HG02981 (cell line): ENCODE measurements around the gene ACAA2.
"Not testable (repeated sequence)": the region's sequence is repeated elsewhere in the genome, so short reads cannot be mapped to it uniquely, and the experiment has no call there.

Source experiments
- ATAC-seq: cut with Tn5 transposase; IDR thresholded peaks from one replicate; pipeline ENCODE4 v1.9.1; 2021; ENCODE audit warnings: mild to moderate bottlenecking, moderate library complexity; ENCODE audit not compliant: unreplicated experiment

Gene ACAA2

DNA sequence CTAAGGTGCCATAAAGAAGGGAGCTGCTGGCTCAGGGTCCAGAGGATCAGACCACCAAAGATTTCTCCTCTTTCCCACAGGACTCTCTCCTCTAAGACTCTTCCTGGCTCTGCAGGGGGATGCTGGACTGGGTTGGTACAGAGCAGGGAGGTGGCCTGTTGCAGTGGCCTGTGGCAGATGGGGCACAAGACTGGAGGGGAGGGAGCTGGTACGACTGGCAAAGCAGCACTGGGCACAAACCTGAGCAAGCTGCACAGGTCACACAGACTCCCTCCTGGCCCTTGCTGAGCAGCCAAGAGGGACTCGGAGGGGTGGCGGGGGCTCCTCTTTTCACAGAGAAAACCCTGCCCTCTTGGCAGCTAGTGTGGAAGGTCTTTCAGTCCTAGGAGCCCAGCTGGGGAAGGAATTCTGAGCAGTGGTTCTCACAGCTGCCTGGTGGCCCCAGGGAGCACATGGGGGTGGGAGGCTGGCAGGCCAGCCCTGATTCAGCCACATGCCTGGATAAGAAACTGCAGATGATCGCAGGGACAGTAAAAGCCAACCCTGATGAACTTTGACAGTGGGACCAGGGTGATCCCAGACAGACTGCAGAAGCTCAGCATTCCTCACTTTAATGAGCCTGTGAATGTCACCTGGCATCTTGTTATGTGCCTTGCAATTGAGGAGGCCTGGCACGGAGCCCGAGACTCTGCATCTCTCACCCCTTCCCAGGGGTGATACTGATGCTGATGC, 32.5 kb upstream of the ACAA2 start:
- ATAC-seq = no peak

DNA sequence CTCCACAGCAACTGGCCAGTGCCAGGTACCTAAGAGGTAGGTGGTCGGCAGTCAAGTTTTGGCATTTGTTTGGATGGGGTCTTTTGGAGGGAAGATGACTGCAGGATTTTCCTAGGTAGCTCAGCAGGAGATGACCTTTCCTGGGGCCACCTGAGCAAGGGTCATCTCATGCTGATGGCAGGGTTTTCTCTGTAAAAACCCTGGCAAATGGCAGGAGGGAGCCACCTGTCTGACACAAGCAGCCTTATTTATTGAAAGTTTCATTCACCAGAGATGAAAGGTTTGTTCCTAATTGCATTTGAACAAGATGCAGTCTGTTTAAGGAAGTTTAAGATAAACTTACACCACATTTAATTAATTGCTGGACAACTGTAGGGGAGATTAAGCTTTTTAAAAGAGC, 31.6 kb upstream of the ACAA2 start:
- ATAC-seq = no peak

DNA sequence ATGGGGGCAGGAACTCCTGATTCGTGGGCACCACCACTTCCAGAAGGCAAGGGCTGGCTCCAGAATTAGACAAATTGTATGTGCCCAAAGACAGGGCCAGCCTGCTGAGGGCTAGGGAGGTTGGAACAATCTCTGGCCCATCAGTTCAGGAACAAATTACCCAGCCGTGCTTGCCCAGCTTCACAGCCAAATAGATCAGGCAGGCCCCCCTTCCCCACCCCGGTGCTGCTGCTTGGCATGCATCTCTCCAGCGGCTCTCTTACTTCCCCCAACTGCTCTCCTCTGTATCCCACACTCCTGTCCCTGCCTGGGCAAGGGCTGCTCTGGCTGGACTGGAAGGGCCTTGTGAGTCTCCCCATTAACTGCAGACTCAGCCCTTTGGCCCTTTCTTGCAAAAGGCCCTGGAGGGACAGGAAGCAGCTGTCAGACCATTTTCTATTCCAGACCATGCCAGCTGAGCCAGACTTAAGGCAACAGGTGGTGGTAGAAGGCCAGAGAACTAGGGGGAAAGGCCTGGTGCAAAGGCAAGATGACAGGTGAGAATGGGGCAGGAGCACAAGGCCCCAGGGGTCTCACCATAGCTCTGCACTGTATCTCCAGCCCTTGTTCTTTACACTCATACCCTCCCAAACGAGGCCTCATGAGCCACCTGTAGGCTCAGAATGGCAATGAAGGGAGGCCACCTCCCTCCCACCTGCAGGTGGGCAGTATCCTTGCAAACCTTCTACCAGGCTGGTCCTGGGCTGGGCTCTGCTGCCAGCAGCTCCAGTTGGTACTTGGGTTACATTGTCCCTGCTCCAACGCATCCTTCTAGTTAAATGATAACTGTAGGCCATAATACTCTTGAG, 30.7 kb upstream of the ACAA2 start:
- ATAC-seq = no peak

DNA sequence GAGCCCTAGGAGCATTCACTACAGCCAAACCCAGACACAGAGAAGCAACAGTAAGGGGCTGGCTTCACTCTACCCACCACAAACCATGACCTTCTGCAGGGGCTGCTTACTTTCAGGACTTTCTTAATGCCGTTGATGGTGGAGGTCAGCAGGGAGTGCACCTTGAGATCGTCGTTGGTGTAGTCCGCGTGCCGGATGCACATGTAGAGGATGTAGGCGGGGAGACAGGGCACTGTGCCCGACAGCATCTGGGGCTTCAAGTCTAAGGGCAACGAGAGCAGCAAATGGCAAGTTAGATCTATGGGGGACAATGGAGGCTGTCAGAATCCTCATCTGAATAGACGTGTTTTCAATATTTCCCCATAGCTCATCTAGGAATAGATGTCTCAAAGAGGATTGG, 29.8 kb upstream of the ACAA2 start:
- ATAC-seq = no peak

DNA sequence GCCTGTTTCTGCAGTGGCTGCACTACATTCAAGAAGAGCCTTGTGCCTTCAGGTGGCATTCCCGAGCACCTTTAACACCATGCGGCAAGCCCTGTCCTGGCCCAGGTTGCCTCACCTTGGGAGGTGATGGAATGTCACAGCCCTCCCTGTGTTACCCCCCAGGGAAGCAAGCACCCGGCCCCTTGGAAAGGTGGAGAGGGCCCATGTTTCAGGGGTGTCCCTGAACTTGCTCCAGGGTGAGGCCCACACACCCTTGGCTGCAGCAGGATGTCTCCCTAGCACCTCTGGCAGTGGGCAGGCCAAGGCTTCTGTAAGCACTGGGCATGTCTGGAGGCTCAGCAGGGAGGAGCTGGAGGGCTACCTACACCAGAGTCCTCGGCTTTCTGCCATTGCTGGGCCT, 29.3 kb upstream of the ACAA2 start:
- no peak for ATAC-seq

DNA sequence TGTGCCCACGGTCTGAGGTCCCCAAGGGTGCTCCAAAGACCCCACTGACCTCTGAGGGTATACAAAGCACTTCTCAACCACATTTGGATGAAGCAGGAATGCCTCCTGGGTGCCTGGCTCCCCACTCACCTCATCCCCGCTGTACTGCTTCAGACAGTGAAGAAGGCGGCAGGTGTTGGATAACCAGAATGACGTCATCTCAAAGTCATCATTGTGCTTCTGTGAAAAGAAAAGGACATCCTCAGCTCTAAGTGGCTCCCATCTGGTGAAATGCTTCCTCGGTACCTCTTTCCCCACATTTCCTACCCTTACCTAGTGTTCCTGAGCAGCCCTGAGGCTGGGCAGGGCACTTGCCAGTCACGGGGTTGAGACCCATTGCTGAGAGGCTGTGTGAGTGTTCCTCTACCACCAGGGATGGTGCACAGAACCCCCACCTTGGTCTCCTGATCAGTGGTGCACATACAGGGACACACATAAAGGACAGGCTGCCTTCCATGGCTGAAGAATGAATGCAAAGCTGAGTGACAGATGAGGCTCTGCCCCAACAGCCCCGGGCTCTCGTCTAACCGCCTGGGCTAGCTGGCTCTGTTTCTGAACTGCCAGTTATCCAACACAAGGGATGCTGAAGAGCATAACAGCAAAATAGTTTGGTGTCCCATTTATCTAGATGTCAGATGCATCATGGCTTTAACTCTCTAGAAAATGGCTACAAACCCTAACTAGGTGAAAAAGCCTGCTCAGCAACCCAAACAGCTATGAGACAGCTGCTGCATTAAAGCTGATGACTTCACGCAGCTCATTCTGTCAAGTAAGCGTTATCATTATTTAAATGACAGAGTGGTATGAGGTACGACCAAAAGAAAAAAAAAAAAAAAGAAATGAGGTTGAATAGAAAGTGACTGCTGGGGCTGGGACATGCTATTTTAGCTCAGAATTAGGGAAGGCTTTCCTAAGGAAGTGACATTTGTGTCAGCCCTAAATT, 28.2 kb upstream of the ACAA2 start:
- no peak for ATAC-seq

DNA sequence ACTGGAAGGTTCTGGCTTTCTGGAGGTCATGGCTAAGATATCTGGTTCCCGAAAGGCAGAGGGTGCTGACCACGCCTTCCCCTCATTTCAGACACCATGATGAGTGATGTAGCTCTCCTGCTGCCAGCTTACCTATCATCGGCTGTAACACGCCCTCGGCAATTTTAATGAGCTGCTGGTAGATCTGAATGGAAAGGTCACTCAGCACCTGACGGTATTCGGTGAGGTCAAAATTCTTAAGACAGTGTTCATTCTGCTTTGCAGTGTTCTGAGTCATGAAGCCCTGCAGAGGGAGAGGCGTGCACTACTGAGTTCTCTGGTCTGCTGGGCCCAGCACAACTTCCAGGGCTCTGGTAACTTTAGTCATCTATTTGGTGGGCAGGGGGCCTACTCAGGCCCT, 25.7 kb upstream of the ACAA2 start:
- ATAC-seq = no peak

DNA sequence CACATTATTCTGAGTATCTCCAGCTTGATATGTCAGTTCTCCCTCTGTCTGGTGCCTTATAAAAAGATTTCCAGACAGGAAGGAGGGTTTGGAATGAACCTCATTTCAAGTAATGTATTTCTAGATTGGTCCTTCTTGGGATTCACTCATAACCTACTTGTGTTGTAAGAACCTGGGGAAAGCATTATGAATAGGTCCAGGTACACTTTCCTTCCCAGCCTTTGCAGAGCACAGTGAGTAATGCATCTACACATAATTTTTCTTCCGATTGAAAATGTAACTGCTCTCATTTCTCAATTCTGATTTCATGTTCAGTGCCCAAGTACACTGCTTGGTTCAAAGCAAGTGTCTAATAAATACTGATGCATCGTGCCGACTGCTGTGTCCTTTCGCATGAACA, 25.0 kb upstream of the ACAA2 start:
- no peak for ATAC-seq

DNA sequence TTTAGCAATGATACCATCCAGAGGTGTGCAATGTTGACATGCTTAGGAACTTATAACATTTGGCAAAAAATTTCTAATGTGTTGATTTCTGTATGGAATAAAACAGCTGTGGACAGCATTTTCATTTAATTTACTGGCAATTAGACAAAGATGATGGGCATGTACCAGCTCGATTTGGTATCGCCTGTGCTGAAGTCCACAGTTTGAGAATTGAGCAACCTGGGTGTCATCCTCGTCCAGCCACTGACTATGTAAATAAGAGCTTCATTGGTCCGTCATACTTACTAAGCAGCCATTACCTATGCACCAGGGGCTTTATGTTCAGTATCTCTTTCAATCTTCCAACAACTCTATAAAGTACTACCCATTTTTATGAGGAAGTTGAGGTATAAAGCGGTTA, 24.6 kb upstream of the ACAA2 start:
- ATAC-seq = no peak

DNA sequence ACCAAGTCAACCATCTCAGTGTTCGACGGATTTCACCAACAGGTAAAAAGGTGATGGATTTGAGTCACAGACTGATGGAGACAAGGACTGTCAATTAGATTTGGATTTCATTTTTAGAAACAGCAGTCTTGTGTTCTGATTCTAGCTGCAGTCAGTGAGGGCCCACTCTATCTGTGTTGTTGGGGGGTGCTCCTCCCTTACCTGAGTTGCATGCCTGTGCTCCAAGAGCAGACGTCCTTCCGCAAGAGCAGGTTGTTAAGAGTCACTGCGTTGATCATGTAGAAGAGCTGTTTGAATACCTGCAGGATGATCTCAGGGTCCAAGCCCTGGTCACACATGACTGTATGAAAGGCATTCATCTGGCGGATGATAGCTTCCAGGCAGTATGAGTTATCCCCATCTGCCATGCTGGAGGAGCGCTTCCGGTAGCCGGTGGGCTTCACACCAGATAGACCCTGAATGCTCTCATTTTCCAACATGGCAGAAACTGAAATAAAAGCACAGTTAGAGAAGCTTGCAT, 24.0 kb upstream of the ACAA2 start:
- ATAC-seq = not testable (repeated sequence)

DNA sequence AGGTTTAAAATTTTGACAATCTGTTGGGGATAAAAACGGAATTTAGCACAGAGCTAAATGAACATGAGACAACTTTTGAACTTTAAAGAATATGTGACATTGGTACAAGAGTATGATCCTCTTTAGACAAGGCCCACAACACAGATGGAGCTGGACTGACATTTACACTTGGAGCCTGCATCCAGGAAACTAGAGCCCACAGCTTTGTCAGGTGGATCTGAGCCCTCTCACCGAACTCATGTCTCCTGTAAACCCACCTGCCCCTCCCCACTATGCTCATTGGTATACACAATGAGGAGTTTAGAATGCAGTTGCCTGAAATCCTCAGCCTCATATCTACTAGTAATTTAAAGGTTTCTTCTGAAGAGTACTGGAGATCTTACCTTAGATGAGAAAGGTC, 22.1 kb upstream of the ACAA2 start:
- no peak for ATAC-seq

DNA sequence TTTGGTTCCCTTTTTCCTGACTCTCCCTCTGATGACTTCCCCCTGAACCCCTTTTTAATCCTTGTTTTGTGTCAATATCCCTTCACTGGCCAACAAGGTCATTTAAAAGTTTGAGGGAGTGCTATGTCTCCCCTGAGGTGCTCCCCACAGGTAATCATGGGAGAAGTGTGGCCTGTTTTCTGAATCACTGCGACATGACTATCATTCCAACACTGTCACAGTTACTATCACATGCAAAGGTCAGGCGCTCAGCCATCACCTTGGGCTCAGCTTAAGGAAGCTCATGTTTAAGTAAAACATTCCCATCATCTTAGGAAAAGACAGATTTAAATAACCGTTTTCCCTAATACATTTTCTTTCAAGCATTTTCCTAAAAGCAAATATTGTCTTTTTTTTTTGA, 20.9 kb upstream of the ACAA2 start:
- ATAC-seq = no peak

DNA sequence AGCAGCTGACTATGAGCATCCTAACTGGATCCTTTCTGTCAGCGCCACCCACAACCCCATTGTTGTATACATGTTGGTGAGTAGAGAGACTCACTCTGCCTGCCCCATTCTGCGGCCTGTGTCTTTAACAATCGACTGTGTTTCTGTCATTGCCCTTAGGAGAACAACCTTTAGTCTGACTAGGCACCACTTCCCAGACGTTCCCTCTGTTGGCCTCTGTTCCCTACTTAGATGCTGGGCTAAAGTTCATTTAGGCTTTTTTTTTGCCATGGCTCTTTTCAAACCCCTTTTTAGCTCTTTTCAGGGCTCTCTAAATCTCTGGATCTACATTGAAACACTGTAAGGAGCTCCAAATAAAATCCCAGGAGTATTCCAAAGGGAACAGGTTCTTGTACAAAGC, 20.5 kb upstream of the ACAA2 start:
- no peak for ATAC-seq

DNA sequence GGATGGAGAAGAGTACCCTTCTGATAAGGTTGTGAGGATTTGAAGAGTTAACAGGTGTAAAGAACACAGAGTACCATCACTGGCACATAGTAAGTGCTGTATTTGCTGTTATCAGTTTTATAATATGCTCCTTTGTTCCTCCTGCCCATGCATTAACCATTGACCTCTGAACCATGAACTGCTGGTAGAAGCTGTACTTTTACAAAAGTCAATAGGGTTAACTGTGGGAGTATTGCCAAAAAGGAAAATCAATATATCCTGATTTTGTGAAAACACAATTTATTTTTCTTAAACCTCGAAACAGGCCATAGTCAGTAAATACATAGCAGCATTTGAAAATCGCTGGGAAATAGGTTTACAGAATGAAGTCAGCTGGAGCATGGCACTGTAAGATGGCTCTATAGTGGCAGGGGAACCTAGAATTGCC, 18.9 kb upstream of the ACAA2 start:
- no peak for ATAC-seq

DNA sequence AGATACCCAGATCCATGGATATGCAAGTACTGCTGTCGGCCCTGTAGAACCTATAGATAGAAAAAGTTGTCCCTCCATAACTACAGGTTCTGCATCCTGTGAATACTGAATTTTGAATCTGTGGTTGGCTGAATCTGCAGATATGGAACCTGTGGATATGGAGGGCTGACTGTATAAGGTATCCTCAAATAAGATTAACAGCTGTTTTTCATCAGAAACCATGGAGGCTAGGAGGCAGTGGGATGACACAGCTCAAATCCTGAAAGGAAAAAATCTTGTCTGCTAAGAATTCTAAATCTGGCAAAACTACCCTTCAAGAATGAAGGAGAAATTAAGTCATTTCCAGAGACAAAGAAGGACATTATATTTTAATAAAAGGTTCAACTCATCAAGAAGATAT, 14.7 kb upstream of the ACAA2 start:
- ATAC-seq = no peak

DNA sequence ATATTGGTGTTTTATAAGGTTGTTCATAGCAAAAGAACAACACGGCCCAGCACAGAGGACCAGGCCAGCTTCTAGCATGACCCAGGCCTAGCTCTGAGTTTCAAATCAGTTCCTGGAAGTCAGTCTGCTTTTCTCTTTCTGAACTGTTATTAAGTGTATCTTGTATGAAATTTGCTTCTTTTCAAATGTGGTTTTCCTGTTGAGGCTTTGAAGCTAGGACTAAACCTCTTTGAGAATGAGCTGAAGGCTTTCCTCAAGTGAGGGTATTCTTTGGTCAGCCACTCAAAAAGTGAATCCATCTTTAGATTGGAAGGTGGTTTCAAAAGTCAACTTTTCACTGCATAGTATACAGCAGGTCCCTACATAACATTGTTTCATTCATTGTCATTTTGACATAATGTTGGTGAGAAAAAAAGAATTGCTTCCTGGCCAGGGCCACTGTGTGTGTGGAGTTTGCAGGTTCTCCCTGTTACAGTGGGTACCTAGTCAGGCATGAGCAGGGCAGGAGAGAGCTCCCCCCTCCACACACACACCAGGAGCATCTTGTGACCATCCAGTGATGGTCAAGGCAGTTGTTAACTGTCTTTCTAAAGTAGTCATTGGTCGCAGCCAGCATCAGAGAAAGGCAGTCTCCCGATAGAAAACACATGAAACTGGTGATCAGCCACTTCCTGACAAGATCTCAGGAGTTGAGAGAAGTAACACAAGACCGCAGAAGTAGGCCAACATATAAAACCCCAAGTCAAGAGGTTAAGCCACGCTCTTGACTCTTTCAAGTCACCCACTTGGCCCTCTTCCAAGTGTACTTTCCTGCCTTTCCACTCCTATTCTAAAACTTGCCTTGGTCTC, 6.7 kb upstream of the ACAA2 start:
- ATAC-seq = no peak

DNA sequence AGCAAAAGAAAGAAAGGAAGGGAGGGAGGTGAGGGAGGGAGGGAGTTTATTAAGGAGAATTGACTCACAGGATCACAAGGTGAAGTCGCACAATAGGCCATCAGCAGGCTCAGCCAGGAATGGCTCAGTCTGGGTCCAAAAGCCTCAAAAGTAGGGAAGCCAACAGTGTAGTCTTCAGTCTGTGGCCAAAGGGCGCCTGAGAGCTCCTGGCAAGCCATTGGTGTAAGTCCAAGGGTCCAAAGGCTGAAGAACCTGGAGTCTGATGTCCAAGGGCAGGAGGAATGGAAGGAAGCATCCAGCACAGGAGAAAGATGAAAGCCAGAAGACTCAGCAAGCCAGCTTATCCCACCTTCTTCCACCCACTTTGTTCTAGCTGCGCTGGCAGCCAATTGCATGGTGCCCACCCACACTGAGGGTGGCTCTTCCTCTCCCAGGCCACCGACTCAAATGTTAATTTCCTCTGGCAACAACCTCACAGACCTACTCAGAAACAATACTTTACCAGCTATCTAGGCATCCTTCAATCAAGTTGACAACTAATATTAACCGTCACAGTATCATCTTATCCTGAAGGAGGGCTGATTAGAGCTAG, 5.8 kb upstream of the ACAA2 start:
- ATAC-seq = no peak

DNA sequence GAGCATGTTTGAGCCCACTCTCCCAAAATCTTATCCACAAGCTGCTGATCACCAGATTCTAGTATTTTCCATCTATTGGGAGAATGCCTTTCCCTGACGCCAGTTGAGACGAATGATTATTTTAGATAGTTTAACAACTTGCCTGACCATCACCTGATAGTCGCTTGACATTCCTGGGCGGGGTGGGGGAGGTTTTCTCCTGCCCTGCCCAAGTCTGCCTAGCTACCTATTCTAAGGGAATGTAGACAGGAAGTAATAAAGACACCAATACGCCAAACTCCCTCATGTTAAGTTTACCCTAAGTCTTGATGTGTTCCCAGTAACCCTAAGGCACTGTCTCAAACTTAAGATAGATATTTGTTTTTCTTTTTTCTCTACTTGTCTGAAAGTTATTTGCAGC, 4.6 kb upstream of the ACAA2 start:
- ATAC-seq = no peak

DNA sequence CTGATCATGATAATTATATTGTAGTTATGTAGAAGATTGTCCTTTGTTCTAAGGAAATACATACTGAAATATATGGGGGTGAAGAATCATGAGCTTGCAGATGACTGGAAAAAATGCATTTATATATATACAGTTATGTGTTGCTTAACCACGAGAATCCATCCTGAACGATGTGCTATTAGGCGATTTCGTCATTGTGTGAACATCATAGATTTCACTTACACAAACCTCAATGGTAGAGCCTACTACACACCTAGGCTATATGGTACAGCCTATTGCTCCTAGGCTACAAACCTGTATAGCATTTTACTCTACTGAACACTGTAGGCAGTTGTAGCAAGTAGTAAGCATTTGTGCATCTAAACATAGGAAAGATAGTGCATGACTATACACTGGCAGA, 2.6 kb upstream of the ACAA2 start:
- ATAC-seq = no peak

DNA sequence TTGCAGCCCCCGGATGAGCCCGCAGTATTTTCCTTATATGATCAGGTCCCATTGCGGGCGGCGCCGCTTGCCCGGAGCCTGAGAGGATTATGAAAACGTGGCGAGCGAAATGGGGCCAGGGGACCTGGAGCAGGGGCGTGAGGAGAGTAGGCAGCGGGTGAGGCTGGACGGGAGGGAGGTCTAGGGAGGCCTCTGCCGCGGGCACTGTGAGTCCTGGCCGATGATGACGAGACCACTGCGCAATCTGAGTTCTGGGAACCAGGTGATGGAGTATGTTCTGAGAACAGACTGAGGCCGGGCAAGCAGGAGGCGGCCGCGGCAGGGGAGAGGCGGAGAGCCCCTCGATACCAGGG, 790 bp upstream of the ACAA2 start:
- peak; percentile 12 for ATAC-seq
